GM18502 (cell line): ENCODE data around the gene AP3B2.

Source experiments
- ATAC-seq: cut with Tn5 transposase; IDR thresholded peaks from one replicate; pipeline ENCODE4 v1.9.1; 2021; ENCODE audit warnings: mild to moderate bottlenecking; ENCODE audit not compliant: unreplicated experiment, poor library complexity

Gene AP3B2

GRCh38 chr15:82697735-82698407 lies 11.8 kb downstream of the AP3B2 start:
- no peak for ATAC-seq

- no peak for ATAC-seq
Observed at GRCh38 chr15:82692171-82692570, 17.5 kb downstream of the AP3B2 start.

- no peak for ATAC-seq
Observed at GRCh38 chr15:82689147-82689546, 20.5 kb downstream of the AP3B2 start.

GRCh38 chr15:82688691-82689090 lies 21.0 kb downstream of the AP3B2 start:
- ATAC-seq = no peak

- ATAC-seq = no peak
Observed at GRCh38 chr15:82681371-82681770, 28.3 kb downstream of the AP3B2 start.

- ATAC-seq = peak; percentile 94
Observed at GRCh38 chr15:82680200-82681102, 29.2 kb downstream of the AP3B2 start.

- ATAC-seq = no peak
Observed at GRCh38 chr15:82679626-82680199, 30.0 kb downstream of the AP3B2 start.

- ATAC-seq = no peak
Observed at GRCh38 chr15:82677720-82678323, 31.9 kb downstream of the AP3B2 start.

- ATAC-seq = no peak
Observed at GRCh38 chr15:82674873-82675272, 34.8 kb downstream of the AP3B2 start.

- ATAC-seq = no peak
Observed at GRCh38 chr15:82670699-82671098, 39.0 kb downstream of the AP3B2 start.

- ATAC-seq = no peak
Observed at GRCh38 chr15:82666606-82667005, 43.1 kb downstream of the AP3B2 start.

GRCh38 chr15:82664021-82664420 lies 45.7 kb downstream of the AP3B2 start:
- ATAC-seq = no peak

- no peak for ATAC-seq
Observed at GRCh38 chr15:82663186-82663600, 46.5 kb downstream of the AP3B2 start.

- ATAC-seq = no peak
Observed at GRCh38 chr15:82662641-82663040, 47.0 kb downstream of the AP3B2 start.

- no peak for ATAC-seq
Observed at GRCh38 chr15:82660378-82660777, 49.3 kb downstream of the AP3B2 start.

GRCh38 chr15:82656641-82657266 lies 52.9 kb downstream of the AP3B2 start:
- ATAC-seq = no peak

GRCh38 chr15:82655606-82656005 lies 54.1 kb downstream of the AP3B2 start:
- ATAC-seq = no peak

- ATAC-seq = no peak
Observed at GRCh38 chr15:82653483-82654168, 56.0 kb downstream of the AP3B2 start.

GRCh38 chr15:82651708-82652107 lies 58.0 kb downstream of the AP3B2 start:
- ATAC-seq = no peak
